Panc1 (cell line): ENCODE results near the gene KCNMA1. TPM values are rescaled to one million over a fixed set of nuclear protein-coding genes. Genes with fewer than 3 reads are reported as not detected.

Experiments used
- ATAC-seq: fragments of 200-7000 bp; cut with Tn5 transposase; 2 replicates; pipeline ENCODE4 v1.9.1; 2020; ENCODE audit warnings: mild to moderate bottlenecking, moderate library complexity
- BruUV-seq: library from RNA; stranded (reverse); fragments of 400-500 nt; replicated peaks from 2 replicates; lab custom pipeline; 2021; lab: Mats Ljungman, UMichigan
- CTCF ChIA-PET: fragments of 300-600 bp; sonication (Branson Sonifier 250); formaldehyde crosslinking; loops from one replicate; lab custom pipeline; 2022; ENCODE audit warnings: antibody characterized with exemption; lab: Charles Lee
- POLR2A ChIA-PET: fragments of 300-600 bp; sonication (Branson Sonifier 250); formaldehyde crosslinking; loops from one replicate; lab custom pipeline; 2022; ENCODE audit warnings: antibody characterized with exemption; lab: Charles Lee
- DNase-seq: peaks from one replicate; pipeline ENCODE4 v3.0.0-alpha.2; 2010; ENCODE audit warnings: low read depth, low spot score
- H3K27ac ChIP-seq: 2 replicates; pipeline ENCODE4 v1.5.1; 2011; ENCODE audit warnings: mild to moderate bottlenecking, low read length, inconsistent platforms
- H3K27me3 ChIP-seq: fragments of 200-500 bp; sonication (Bioruptor generic); 2 replicates; pipeline ENCODE4 v1.6.0; 2014; ENCODE audit warnings: low read length, inconsistent platforms; ENCODE audit not compliant: control insufficient read depth, insufficient read depth
- H3K36me3 ChIP-seq: fragments of 200-500 bp; sonication (Bioruptor generic); 2 replicates; pipeline ENCODE4 v1.5.1; 2014; ENCODE audit warnings: inconsistent platforms, mild to moderate bottlenecking, low read length, moderate library complexity; ENCODE audit not compliant: control insufficient read depth, insufficient read depth
- H3K4me1 ChIP-seq: 2 replicates; pipeline ENCODE4 v1.5.1; 2011; ENCODE audit warnings: inconsistent platforms, mild to moderate bottlenecking, low read length, moderate library complexity; ENCODE audit not compliant: control insufficient read depth, insufficient read depth
- H3K4me3 ChIP-seq, 2 experiments: 2 replicates each; pipeline ENCODE4 v1.5.1; 2011 to 2012; ENCODE audit warnings: low read depth in 2 of 2, low read length in 2 of 2, mild to moderate bottlenecking in 2 of 2, inconsistent platforms in 1 of 2, moderate library complexity in 1 of 2
- H3K9me3 ChIP-seq: fragments of 200-500 bp; sonication (Bioruptor generic); 2 replicates; pipeline ENCODE4 v1.5.1; 2014; ENCODE audit warnings: low read depth, mild to moderate bottlenecking, inconsistent platforms, low read length, moderate library complexity; ENCODE audit not compliant: control insufficient read depth, insufficient read depth
- POLR2AphosphoS5 ChIP-seq: IDR thresholded peaks from 2 replicates; pipeline ENCODE4 v1.6.1; 2012; ENCODE audit warnings: mild to moderate bottlenecking, low read depth, low read length, moderate library complexity
- SIN3A ChIP-seq: IDR thresholded peaks from 2 replicates; pipeline ENCODE4 v1.6.1; 2012; ENCODE audit warnings: low read depth, mild to moderate bottlenecking, low read length, moderate library complexity, borderline replicate concordance; ENCODE audit not compliant: insufficient read depth
- TCF7L2 ChIP-seq: IDR thresholded peaks from 2 replicates; pipeline ENCODE4 v1.6.1; 2011; ENCODE audit warnings: mild to moderate bottlenecking, low read depth, low read length, inconsistent platforms
- in situ Hi-C: cut with HindIII; loops from 2 replicates; pipeline ENCODE4 v1.10.0; 2016; ENCODE audit warnings: low sequenced_read_pairs, low pct_unique_long_range_greater_than_20kb
- intact Hi-C: fragments of 100-400 bp; cut with micrococcal nuclease; formaldehyde crosslinking; loops from one replicate; pipeline ENCODE4 v1.10.0; 2022; ENCODE audit not compliant: unreplicated experiment
- total RNA-seq: library from RNA; stranded (reverse); gene quantifications from one replicate; pipeline ENCODE4 v1.2.1, GENCODE V29; 2021; ENCODE audit not compliant: unreplicated experiment
- TF ChIP-seq, protein P1 (sequence below), 2 experiments: IDR thresholded peaks; 2 replicates each; pipeline ENCODE4 v1.6.1; 2011 to 2012; ENCODE audit warnings: low read depth in 2 of 2, control low read depth in 1 of 2, low read length in 1 of 2, mild to moderate bottlenecking in 1 of 2, moderate library complexity in 1 of 2; ENCODE audit not compliant: insufficient read depth in 1 of 2
- TF ChIP-seq, protein P2 (sequence below): fragments of 450-650 bp; IDR thresholded peaks from 2 replicates; pipeline ENCODE4 v1.5.1; 2017; ENCODE audit warnings: mild to moderate bottlenecking

KCNMA1 gene
- total RNA-seq, 1 experiment from 2014 or later, result 91.9 TPM

DNA sequence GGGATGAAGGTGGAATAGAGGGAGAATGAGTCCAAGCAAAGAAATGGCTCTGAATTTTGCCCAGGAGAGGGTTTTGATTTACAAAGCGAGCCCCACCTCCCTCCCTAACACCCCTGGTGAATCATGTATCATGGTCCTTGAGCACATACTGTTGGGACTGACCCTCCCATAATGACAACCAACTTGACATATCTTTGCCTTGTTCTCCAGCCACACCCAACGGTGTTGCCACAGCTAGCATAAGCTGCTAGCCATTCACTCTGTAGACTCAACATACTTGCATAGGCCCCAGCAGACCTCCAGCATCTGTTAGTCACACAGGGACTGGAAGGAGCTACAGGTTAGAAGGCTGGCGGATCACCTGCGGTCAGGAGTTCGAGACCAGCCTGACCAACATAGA is 538.5 kb downstream of the KCNMA1 start:
- no TSS peak for BruUV-seq
- in situ Hi-C loops (no loop called here), intact Hi-C loops (no loop called here)
- no peaks in the 10 kb centered on the region for H3K27me3 ChIP-seq
- no peaks in the 10 kb centered on the region for H3K9me3 ChIP-seq
- H3K27ac ChIP-seq, result no peak overlapping the region
- CTCF ChIA-PET, result interaction anchor here (0.7 kb wide), 1 partner anchor 40 kb away, joined by 4 read pairs; no protein-coding TSS in a partner anchor
- no peaks in the 10 kb centered on the region for H3K4me1 ChIP-seq
- POLR2A ChIA-PET, result no interaction called here
- H3K4me3 ChIP-seq, result no peak overlapping the region
- TF ChIP-seq SIN3A (no peak), POLR2AphosphoS5 (no peak), TCF7L2 (no peak)
- TF ChIP-seq, protein P1, sequence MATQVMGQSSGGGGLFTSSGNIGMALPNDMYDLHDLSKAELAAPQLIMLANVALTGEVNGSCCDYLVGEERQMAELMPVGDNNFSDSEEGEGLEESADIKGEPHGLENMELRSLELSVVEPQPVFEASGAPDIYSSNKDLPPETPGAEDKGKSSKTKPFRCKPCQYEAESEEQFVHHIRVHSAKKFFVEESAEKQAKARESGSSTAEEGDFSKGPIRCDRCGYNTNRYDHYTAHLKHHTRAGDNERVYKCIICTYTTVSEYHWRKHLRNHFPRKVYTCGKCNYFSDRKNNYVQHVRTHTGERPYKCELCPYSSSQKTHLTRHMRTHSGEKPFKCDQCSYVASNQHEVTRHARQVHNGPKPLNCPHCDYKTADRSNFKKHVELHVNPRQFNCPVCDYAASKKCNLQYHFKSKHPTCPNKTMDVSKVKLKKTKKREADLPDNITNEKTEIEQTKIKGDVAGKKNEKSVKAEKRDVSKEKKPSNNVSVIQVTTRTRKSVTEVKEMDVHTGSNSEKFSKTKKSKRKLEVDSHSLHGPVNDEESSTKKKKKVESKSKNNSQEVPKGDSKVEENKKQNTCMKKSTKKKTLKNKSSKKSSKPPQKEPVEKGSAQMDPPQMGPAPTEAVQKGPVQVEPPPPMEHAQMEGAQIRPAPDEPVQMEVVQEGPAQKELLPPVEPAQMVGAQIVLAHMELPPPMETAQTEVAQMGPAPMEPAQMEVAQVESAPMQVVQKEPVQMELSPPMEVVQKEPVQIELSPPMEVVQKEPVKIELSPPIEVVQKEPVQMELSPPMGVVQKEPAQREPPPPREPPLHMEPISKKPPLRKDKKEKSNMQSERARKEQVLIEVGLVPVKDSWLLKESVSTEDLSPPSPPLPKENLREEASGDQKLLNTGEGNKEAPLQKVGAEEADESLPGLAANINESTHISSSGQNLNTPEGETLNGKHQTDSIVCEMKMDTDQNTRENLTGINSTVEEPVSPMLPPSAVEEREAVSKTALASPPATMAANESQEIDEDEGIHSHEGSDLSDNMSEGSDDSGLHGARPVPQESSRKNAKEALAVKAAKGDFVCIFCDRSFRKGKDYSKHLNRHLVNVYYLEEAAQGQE (IDR thresholded peaks at IDR 0.05; ENCODE audit: insufficient read depth in 1 of 2, low read depth in 2 of 2, low read length in 1 of 2), result no peak
- TF ChIP-seq, protein P2, sequence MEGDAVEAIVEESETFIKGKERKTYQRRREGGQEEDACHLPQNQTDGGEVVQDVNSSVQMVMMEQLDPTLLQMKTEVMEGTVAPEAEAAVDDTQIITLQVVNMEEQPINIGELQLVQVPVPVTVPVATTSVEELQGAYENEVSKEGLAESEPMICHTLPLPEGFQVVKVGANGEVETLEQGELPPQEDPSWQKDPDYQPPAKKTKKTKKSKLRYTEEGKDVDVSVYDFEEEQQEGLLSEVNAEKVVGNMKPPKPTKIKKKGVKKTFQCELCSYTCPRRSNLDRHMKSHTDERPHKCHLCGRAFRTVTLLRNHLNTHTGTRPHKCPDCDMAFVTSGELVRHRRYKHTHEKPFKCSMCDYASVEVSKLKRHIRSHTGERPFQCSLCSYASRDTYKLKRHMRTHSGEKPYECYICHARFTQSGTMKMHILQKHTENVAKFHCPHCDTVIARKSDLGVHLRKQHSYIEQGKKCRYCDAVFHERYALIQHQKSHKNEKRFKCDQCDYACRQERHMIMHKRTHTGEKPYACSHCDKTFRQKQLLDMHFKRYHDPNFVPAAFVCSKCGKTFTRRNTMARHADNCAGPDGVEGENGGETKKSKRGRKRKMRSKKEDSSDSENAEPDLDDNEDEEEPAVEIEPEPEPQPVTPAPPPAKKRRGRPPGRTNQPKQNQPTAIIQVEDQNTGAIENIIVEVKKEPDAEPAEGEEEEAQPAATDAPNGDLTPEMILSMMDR, result no peak
- ATAC-seq (no peak), DNase-seq (no peak)
- no peaks in the 10 kb centered on the region for H3K36me3 ChIP-seq

GRCh38 chr10:77097625-77098024 is 540.0 kb downstream of the KCNMA1 start:
- Histone ChIP-seq H3K27me3 (no peaks in the 10 kb centered on the region), H3K9me3 (no peaks in the 10 kb centered on the region), H3K4me3 (no peak overlapping the region), H3K4me1 (no peaks in the 10 kb centered on the region), H3K27ac (no peak overlapping the region), H3K36me3 (no peaks in the 10 kb centered on the region)
- no TSS peak for BruUV-seq
- no peak for TF ChIP-seq SIN3A
- no peak for ATAC-seq
- in situ Hi-C loops (no loop called here), intact Hi-C loops (no loop called here)
- ChIA-PET CTCF (no interaction called here), POLR2A (no interaction called here)
- DNase-seq, result no peak

DNA sequence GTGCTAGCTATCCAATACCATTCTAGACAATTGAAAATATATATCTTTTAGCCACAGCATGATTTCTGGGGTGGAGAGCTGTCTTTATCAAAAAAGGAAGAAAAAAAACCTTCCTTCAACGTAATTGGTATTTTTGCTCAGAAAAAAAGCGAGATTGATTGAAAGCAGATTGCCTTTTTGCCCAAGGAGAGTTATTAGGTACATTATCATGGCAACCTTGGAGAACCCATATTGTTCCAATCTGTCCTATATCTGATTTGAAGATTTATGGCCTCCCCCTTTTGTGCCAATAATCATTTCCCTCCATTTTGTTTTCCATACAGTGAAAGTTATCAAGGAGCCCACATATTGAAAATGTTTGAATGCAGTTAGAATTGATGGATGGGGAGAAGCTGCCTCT is 544.5 kb downstream of the KCNMA1 start:
- Histone ChIP-seq H3K4me1 (no peaks in the 10 kb centered on the region), H3K27me3 (no peaks in the 10 kb centered on the region), H3K4me3 (no peak overlapping the region), H3K36me3 (no peaks in the 10 kb centered on the region), H3K27ac (no peak overlapping the region), H3K9me3 (no peaks in the 10 kb centered on the region)
- no peak for DNase-seq
- ChIA-PET POLR2A (no interaction called here), CTCF (no interaction called here)
- no TSS peak for BruUV-seq
- no peak for ATAC-seq
- TF ChIP-seq, protein P1 (IDR thresholded peaks at IDR 0.05; ENCODE audit: insufficient read depth in 1 of 2, low read depth in 2 of 2, low read length in 1 of 2), result no peak
- TF ChIP-seq, protein P2, result no peak
- TF ChIP-seq TCF7L2 (no peak), POLR2AphosphoS5 (no peak), SIN3A (no peak)
- in situ Hi-C loops, result no loop called here
- intact Hi-C loops, result no loop called here
